Measurements from ENCODE around the gene TUBGCP5.

TUBGCP5 gene

GRCh38 chr15:22951381-22952280 lies 87.7 kb downstream of the TUBGCP5 start:
- no peak for DNase-seq

- no peak for DNase-seq
Measured at GRCh38 chr15:22951031-22951380, 88.4 kb downstream of the TUBGCP5 start.

GRCh38 chr15:22950256-22950990 lies 88.9 kb downstream of the TUBGCP5 start:
- DNase-seq, result no peak

Measured in NCI-H526 (cell line).